ENCODE results near the gene SYT9.
A peak's percentile ranks its signal among the peaks of the same experiment; 100 is the strongest.

Gene SYT9

GRCh38 chr11:7471071-7471470 is 219.4 kb downstream of the SYT9 start:
- DNase-seq (ENCODE audit: low spot score) = no peak

GRCh38 chr11:7473717-7474116 is 222.0 kb downstream of the SYT9 start:
- DNase-seq (ENCODE audit: low spot score) = no peak

- DNase-seq (ENCODE audit: low spot score) = peak; percentile 13
Observed at GRCh38 chr11:7480113-7480512, 228.4 kb downstream of the SYT9 start.

GRCh38 chr11:7484131-7484530 is 232.4 kb downstream of the SYT9 start:
- DNase-seq (ENCODE audit: low spot score) = no peak

- DNase-seq (ENCODE audit: low spot score) = no peak
Observed at GRCh38 chr11:7484645-7485044, 232.9 kb downstream of the SYT9 start.

GRCh38 chr11:7485186-7486097 is 233.7 kb downstream of the SYT9 start, which contains the start of gene OLFML1:
TSS of gene OLFML1 (plus strand) at chr11:7485506. CDS start at chr11:7485876, 370 bp downstream.
- DNase-seq (ENCODE audit: low spot score) = peak; percentile 35

GRCh38 chr11:7486098-7486780 is 234.5 kb downstream of the SYT9 start:
- DNase-seq (ENCODE audit: low spot score) = no peak

GRCh38 chr11:7486781-7487140 is 235.1 kb downstream of the SYT9 start:
- DNase-seq (ENCODE audit: low spot score) = peak; percentile 56

GRCh38 chr11:7487360-7487759 is 235.7 kb downstream of the SYT9 start:
- no peak for DNase-seq (ENCODE audit: low spot score)

GRCh38 chr11:7488681-7489080 is 237.0 kb downstream of the SYT9 start:
- DNase-seq (ENCODE audit: low spot score) = no peak

GRCh38 chr11:7489376-7489775 is 237.7 kb downstream of the SYT9 start:
- DNase-seq (ENCODE audit: low spot score) = no peak

GRCh38 chr11:7490054-7490453 is 238.3 kb downstream of the SYT9 start:
- peak; percentile 90 for DNase-seq (ENCODE audit: low spot score)

GRCh38 chr11:7490535-7490934 is 238.8 kb downstream of the SYT9 start:
- peak; percentile 63 for DNase-seq (ENCODE audit: low spot score)

GRCh38 chr11:7492253-7492652 is 240.5 kb downstream of the SYT9 start:
- DNase-seq (ENCODE audit: low spot score) = no peak

GRCh38 chr11:7493670-7494069 is 242.0 kb downstream of the SYT9 start:
- DNase-seq (ENCODE audit: low spot score) = no peak

GRCh38 chr11:7494086-7494745 is 242.5 kb downstream of the SYT9 start:
- DNase-seq (ENCODE audit: low spot score) = no peak

GRCh38 chr11:7495882-7496551 is 244.3 kb downstream of the SYT9 start:
- no peak for DNase-seq (ENCODE audit: low spot score)

- DNase-seq (ENCODE audit: low spot score) = no peak
Observed at GRCh38 chr11:7498193-7498592, 246.5 kb downstream of the SYT9 start.

- DNase-seq (ENCODE audit: low spot score) = no peak
Observed at GRCh38 chr11:7499081-7499480, 247.4 kb downstream of the SYT9 start.

- no peak for DNase-seq (ENCODE audit: low spot score)
Observed at GRCh38 chr11:7500251-7500650, 248.5 kb downstream of the SYT9 start.

GRCh38 chr11:7501251-7501650 is 249.5 kb downstream of the SYT9 start:
- DNase-seq (ENCODE audit: low spot score) = no peak

- DNase-seq (ENCODE audit: low spot score) = no peak
Observed at GRCh38 chr11:7501894-7502293, 250.2 kb downstream of the SYT9 start.

Data from AG08395 (cell line).